Osteocyte (in vitro differentiated cells): ENCODE measurements around the gene ZFAND2B. TPM values are rescaled to one million over a fixed set of nuclear protein-coding genes. Genes with fewer than 3 reads are reported as not detected.
A peak's percentile ranks its signal among the peaks of the same experiment; 100 is the strongest.

Experiments used
- DNase-seq: peaks from one replicate; pipeline ENCODE4 v3.0.0; 2021; ENCODE audit warnings: mixed read lengths; ENCODE audit not compliant: unreplicated experiment; ENCODE audit errors: extremely low spot score
- H3K27ac Mint-ChIP-seq: one replicate; pipeline ENCODE4 v1.8.0; 2021; ENCODE audit warnings: mild to moderate bottlenecking, mixed read lengths; ENCODE audit not compliant: unreplicated experiment
- H3K27me3 Mint-ChIP-seq: one replicate; pipeline ENCODE4 v1.8.0; 2021; ENCODE audit warnings: mixed read lengths; ENCODE audit not compliant: unreplicated experiment
- H3K36me3 Mint-ChIP-seq: one replicate; pipeline ENCODE4 v1.8.0; 2021; ENCODE audit warnings: mixed read lengths; ENCODE audit not compliant: unreplicated experiment
- H3K4me1 Mint-ChIP-seq: one replicate; pipeline ENCODE4 v1.8.0; 2021; ENCODE audit warnings: mixed read lengths; ENCODE audit not compliant: unreplicated experiment
- H3K4me3 Mint-ChIP-seq: one replicate; pipeline ENCODE4 v1.8.0; 2021; ENCODE audit warnings: mild to moderate bottlenecking, moderate library complexity, mixed read lengths; ENCODE audit not compliant: unreplicated experiment
- H3K9me3 Mint-ChIP-seq: one replicate; pipeline ENCODE4 v1.8.0; 2021; ENCODE audit warnings: mixed read lengths; ENCODE audit not compliant: unreplicated experiment
- CTCF ChIP-seq: fragments of 200-600 bp; sonication (generic); IDR thresholded peaks from 2 replicates; pipeline ENCODE4 v1.5.0; 2021; ENCODE audit warnings: antibody characterized with exemption, mild to moderate bottlenecking, moderate library complexity
- total RNA-seq: library from RNA; stranded (reverse); gene quantifications from 2 replicates; pipeline ENCODE4 v1.2.1, GENCODE V29; 2021

The ZFAND2B gene
- total RNA-seq, 1 donor from 2014 or later, result 31.4 TPM

DNA sequence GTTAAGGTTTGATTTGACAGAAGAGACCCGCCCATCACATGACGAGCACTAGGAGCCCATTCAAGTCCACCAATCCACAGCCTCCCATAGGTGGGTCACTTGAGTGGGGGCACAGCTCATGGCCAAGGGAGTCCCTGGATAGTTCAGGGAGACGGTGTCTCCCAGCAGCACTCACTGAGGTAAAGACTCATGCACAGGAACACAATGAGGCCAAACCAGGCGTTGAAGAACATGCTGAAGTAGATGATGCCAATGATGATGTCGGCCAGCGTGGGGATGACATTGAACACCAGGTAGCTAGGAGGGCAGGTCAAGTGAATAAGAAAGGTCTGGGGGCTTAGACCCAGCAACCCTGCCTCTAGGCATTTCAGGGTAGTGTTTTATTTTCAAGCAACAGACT lies 8.2 kb downstream of the ZFAND2B start:
- peaks cover 25% of the 10 kb centered on the region for H3K4me1 Mint-ChIP-seq
- TF ChIP-seq CTCF, result no peak
- no peak for DNase-seq
- H3K27me3 Mint-ChIP-seq, result no peaks in the 10 kb centered on the region
- peaks cover 17% of the 10 kb centered on the region for H3K36me3 Mint-ChIP-seq
- peak overlapping the region; percentile 5 for H3K27ac Mint-ChIP-seq
- no peak overlapping the region for H3K4me3 Mint-ChIP-seq
- H3K9me3 Mint-ChIP-seq, result no peaks in the 10 kb centered on the region

DNA sequence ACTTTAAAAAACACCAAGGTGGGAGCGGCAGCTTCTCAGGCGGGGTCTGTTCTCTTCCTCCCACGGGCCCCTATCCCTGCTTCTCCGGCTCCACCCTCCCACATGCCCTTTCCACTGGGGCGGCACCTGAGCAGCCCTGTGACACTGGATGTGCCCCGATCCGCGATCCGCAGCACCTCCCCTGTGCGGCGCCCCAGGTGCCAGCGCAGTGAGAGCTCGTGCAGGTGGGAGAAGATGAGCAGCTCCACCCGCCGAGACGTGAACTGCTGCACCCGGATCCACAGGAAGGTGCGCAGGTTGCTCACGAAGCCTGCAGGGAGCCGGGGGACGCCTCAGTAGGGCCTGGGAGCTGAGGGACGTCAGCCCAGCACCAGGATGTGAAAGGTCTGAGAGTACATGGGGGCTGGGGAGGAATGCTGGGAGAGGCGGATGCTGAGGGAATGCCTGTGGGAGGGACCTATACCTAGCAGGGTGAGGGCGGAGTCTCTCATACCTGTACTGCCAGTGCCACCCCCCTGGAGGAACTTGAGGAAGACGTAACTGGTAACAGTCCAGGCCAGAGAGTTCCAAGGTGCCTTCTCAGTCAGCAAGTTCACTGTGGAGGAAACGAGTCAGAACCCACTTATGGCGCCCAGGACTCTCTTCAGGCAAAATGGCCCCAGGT lies 9.4 kb downstream of the ZFAND2B start:
- no peak overlapping the region for H3K4me3 Mint-ChIP-seq

DNA sequence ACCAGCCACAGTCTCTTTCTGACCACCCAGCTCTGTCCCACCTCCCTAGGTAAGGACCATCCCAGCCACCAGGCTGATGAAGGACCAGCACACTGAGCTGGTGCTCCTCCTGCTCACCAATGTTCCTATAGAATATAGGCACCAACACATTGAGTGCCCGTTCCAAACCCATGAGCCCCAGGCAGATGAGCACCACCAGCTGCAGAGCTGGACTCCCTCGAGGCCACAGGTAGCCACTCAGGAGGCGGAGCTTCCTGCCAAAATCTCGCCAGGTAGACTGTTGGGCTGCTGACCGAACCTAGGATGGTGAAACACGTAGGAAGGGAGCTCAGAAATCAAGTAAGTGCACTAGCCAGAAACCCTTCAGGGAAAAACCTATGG lies 9.9 kb downstream of the ZFAND2B start:
- no peaks in the 10 kb centered on the region for H3K27me3 Mint-ChIP-seq
- no peak for DNase-seq
- H3K4me1 Mint-ChIP-seq, result peaks cover 25% of the 10 kb centered on the region
- no peaks in the 10 kb centered on the region for H3K9me3 Mint-ChIP-seq
- no peak for TF ChIP-seq CTCF
- peak overlapping the region; percentile 99 for H3K27ac Mint-ChIP-seq
- H3K4me3 Mint-ChIP-seq, result no peak overlapping the region
- peaks cover 28% of the 10 kb centered on the region for H3K36me3 Mint-ChIP-seq

More for the DNA sequence above, 9.4 kb downstream of the ZFAND2B start:
- Mint-ChIP-seq H3K4me1 (peaks cover 25% of the 10 kb centered on the region), H3K36me3 (peaks cover 24% of the 10 kb centered on the region), H3K27me3 (no peaks in the 10 kb centered on the region), H3K27ac (no peak overlapping the region), H3K9me3 (no peaks in the 10 kb centered on the region)
- TF ChIP-seq CTCF, result no peak
- DNase-seq, result no peak

DNA sequence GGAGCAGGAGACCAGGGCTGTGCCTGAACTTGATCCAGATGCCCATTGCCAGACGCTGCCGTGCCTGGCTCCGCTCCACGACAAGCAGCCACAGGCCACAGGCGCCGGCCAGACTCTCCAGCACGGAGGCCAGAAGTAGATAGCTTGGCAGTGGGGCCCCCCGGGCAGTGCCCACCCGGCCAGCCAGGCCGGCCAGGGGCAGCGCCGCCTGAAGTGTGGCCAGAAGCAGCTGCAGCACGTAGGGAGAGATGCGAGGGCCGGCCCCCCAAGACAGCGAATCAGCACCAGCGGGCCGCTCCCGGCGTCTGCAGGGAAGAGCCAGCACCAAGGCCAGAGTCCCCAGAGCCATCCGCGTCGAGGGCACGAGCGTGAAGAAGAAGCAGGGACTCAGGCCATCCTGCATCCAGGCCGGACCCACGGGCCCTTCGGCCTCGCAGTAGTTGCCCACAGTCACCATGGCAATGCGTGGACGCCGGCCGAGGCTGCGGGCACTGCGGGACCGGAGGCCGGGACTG lies 11.7 kb downstream of the ZFAND2B start:
- H3K27ac Mint-ChIP-seq, result peak overlapping the region; percentile 99
- peak; percentile 90 for DNase-seq
- no peaks in the 10 kb centered on the region for H3K9me3 Mint-ChIP-seq
- H3K4me3 Mint-ChIP-seq, result peak overlapping the region; percentile 83
- no peak for TF ChIP-seq CTCF
- H3K4me1 Mint-ChIP-seq, result peaks cover 25% of the 10 kb centered on the region
- H3K27me3 Mint-ChIP-seq, result no peaks in the 10 kb centered on the region
- H3K36me3 Mint-ChIP-seq, result peaks cover 30% of the 10 kb centered on the region

DNA sequence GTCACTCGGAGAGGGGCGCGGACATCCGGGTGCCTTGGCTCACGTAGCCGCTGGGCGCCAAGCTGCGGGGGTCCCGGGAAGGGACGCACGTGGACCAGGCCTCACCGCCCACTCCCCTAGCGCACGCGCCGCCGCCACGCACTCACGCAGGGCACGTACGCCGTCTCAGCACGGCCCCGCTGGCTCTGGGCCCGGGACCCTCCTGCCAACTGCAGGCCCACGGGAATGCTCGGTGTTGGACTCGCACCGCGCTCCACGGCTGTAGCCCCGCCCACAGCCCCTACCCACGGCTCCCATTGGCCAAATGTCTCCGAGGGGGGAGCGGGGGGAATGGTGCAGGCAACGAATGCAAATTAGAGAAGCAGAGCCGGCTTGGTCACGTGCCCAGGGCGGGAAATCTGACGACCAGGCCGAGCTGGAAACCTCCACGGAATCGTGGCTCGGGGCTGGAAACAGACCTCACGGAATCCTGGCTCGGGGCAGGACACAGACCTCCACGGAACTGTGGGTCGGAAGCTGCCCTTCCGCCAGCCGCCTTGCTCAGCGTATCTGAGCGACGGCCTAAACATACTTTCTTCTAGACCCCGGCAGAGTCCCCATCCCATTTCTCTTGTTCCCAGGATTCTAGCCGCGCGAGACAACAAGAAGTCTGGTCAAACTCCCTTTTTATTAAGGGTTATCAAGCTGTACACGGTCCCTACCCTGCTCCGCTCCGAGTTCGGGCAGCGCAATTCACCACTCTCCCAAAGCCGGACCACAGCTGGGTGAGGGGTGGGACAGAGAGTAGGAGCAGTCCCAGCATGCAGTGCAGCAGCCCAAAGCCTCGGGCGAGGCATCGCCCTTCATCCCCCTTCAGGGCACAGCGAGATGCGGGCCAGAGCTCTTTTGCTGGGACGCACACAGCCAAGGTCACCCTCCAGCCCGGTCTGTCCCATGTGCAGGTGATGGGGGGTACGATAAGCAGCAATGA lies 12.4 kb downstream of the ZFAND2B start, which contains the start of gene ABCB6:
Gene ABCB6 (minus strand): TSS at position 227 of the 970 bp plus-strand sequence. CDS start 285 bp downstream, outside the sequence.
- Mint-ChIP-seq H3K9me3 (no peaks in the 10 kb centered on the region), H3K27ac (peak within 1 kb of the TSS; percentile 99), H3K36me3 (peaks cover 29% of the 10 kb centered on the region), H3K4me1 (peaks cover 25% of the 10 kb centered on the region), H3K4me3 (peak within 1 kb of the TSS; percentile 83), H3K27me3 (no peaks in the 10 kb centered on the region)
- DNase-seq, result peak; percentile 98
- no peak for TF ChIP-seq CTCF
